ENCODE results near the gene DLL4.

Gene DLL4

DNA sequence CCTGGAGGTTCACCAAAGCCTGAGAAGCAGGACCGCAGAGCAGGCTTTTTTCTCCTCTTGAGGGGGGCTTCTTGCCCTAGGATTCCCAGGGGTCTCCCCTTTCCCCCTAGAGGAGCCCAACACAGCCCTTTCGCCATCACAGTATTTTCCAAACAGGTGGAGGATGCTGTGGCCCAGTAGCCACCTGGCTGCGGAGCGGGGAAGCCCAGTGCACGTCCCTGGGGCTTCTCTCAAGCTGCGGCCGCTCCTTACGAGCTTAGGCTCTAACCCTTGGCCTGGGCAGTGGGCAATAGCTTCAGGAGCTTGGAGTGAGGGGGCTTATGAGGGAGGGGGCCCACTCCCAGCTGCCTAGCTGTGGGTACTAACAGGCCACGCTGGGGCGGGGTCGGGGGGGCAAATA lies 11.6 kb upstream of the DLL4 start:
- Histone ChIP-seq H3K4me2 (ENCODE audit: low read length) (no peak overlapping the region), H3K79me2 (ENCODE audit: control insufficient read depth, low read length) (no peaks in the 10 kb centered on the region), H3K27me3 (ENCODE audit: control insufficient read depth, low read length) (peaks cover 11% of the 10 kb centered on the region; the same call in 1 of the 2 replicates), H3K4me3 (ENCODE audit: low read length) (no peak overlapping the region), H3K36me3 (ENCODE audit: control insufficient read depth, low read length) (no peaks in the 10 kb centered on the region), H3K27ac (ENCODE audit: low read depth, low read length) (no peak overlapping the region), H4K20me1 (ENCODE audit: control insufficient read depth, insufficient read depth, low read depth, low read length) (no peaks in the 10 kb centered on the region), H3K9me2 (replicated peaks; ENCODE audit: control insufficient read depth, low read length) (no peaks in the 10 kb centered on the region), H3F3A (ENCODE audit: control insufficient read depth, insufficient read depth) (no peaks in the 10 kb centered on the region), H3K9me3 (ENCODE audit: control insufficient read depth, insufficient read depth, low read length) (no peaks in the 10 kb centered on the region), H3K4me1 (ENCODE audit: control insufficient read depth, low read length) (no peaks in the 10 kb centered on the region)
- TF ChIP-seq, protein P1, sequence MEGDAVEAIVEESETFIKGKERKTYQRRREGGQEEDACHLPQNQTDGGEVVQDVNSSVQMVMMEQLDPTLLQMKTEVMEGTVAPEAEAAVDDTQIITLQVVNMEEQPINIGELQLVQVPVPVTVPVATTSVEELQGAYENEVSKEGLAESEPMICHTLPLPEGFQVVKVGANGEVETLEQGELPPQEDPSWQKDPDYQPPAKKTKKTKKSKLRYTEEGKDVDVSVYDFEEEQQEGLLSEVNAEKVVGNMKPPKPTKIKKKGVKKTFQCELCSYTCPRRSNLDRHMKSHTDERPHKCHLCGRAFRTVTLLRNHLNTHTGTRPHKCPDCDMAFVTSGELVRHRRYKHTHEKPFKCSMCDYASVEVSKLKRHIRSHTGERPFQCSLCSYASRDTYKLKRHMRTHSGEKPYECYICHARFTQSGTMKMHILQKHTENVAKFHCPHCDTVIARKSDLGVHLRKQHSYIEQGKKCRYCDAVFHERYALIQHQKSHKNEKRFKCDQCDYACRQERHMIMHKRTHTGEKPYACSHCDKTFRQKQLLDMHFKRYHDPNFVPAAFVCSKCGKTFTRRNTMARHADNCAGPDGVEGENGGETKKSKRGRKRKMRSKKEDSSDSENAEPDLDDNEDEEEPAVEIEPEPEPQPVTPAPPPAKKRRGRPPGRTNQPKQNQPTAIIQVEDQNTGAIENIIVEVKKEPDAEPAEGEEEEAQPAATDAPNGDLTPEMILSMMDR (IDR thresholded peaks at IDR 0.05; ENCODE audit: low read depth, low read length, poor library complexity, severe bottlenecking) = no peak
- TF ChIP-seq EZH2phosphoT487 (IDR thresholded peaks at IDR 0.05; ENCODE audit: borderline replicate concordance, low read length) = no peak

DNA sequence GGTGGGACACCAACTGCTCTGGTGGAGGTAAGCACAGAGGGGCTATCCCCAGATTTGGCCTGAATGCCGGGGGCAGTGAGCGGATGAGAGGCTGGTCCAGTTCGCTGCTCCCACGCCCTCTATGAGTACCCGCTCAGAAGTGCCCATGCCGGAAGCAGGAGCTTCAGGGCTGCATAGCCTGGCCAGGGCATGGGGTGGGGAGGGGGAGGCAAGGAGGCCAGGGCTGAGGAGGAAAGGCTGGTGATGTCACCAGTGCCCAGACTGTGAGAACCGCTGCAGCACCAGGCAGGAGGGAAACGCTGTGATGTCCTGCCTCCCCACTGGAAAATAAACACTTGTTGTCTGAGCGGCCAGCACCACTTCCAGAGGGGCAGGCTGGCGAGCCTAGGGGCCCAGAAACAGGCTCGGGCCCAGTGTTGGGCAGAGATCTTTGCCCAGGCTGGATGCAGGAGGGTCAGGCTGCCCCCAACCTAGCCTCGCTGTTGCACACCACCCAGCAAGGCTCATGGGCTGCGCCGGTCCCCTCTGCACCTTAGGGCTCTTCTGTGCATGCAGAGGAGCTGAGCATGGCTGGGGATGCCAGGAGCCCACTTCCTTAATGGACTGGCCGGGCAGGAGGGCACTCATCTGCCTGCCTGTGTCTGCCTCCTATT lies 10.9 kb upstream of the DLL4 start:
- no peak overlapping the region for H3K27ac ChIP-seq (ENCODE audit: low read depth, low read length)
- H3K9me3 ChIP-seq (ENCODE audit: control insufficient read depth, insufficient read depth, low read length) = no peaks in the 10 kb centered on the region
- H3K79me2 ChIP-seq (ENCODE audit: control insufficient read depth, low read length) = no peaks in the 10 kb centered on the region
- no peak for TF ChIP-seq EZH2phosphoT487 (IDR thresholded peaks at IDR 0.05; ENCODE audit: borderline replicate concordance, low read length)
- H3K4me1 ChIP-seq (ENCODE audit: control insufficient read depth, low read length) = no peaks in the 10 kb centered on the region
- H3K4me2 ChIP-seq (ENCODE audit: low read length) = no peak overlapping the region
- no peaks in the 10 kb centered on the region for H3K36me3 ChIP-seq (ENCODE audit: control insufficient read depth, low read length)
- no peaks in the 10 kb centered on the region for H3K9me2 ChIP-seq (replicated peaks; ENCODE audit: control insufficient read depth, low read length)
- no peaks in the 10 kb centered on the region for H3F3A ChIP-seq (ENCODE audit: control insufficient read depth, insufficient read depth)
- H4K20me1 ChIP-seq (ENCODE audit: control insufficient read depth, insufficient read depth, low read depth, low read length) = no peaks in the 10 kb centered on the region
- peaks cover 14% of the 10 kb centered on the region; the same call in 1 of the 2 replicates for H3K27me3 ChIP-seq (ENCODE audit: control insufficient read depth, low read length)
- H3K4me3 ChIP-seq (ENCODE audit: low read length) = no peak overlapping the region

DNA sequence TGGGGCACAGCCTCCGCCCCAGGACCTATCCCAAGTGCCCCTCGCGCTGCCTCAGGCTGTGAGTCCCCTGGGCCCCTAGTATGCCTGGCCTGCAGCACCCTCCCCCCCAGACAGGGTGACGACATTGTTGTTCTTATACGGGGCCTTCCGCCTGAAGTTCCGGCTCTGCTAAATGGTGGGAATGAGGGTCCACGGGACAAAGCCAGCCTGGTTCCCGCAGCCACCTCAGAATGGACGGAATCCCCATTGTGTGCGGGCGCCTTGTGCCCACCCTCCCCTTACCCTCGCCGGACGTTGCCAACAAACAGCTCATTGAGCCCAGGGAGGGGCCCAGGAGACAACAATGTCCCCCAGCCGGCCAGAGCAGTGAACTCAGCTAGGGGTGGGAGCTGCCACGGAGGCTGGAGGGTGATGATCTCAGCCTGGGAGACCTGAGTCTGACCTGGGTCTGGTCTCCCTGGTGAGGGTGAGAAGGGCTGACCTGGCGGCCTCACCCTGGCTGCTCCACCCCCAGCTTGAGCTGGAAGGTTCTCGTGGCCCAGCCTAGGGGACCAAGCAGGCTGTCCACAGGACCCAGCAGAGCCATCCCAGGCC lies 10.2 kb upstream of the DLL4 start:
- H3F3A ChIP-seq (ENCODE audit: control insufficient read depth, insufficient read depth) = no peaks in the 10 kb centered on the region
- no peaks in the 10 kb centered on the region for H3K79me2 ChIP-seq (ENCODE audit: control insufficient read depth, low read length)
- H3K4me3 ChIP-seq (ENCODE audit: low read length) = no peak overlapping the region
- no peaks in the 10 kb centered on the region for H3K36me3 ChIP-seq (ENCODE audit: control insufficient read depth, low read length)
- no peaks in the 10 kb centered on the region for H3K9me2 ChIP-seq (replicated peaks; ENCODE audit: control insufficient read depth, low read length)
- no peaks in the 10 kb centered on the region for H3K9me3 ChIP-seq (ENCODE audit: control insufficient read depth, insufficient read depth, low read length)
- no peak overlapping the region for H3K4me2 ChIP-seq (ENCODE audit: low read length)
- TF ChIP-seq, protein P1 (IDR thresholded peaks at IDR 0.05; ENCODE audit: low read depth, low read length, poor library complexity, severe bottlenecking) = no peak
- no peak for TF ChIP-seq EZH2phosphoT487 (IDR thresholded peaks at IDR 0.05; ENCODE audit: borderline replicate concordance, low read length)
- H3K27me3 ChIP-seq (ENCODE audit: control insufficient read depth, low read length) = peaks cover 20% of the 10 kb centered on the region
- H3K4me1 ChIP-seq (ENCODE audit: control insufficient read depth, low read length) = no peaks in the 10 kb centered on the region
- H4K20me1 ChIP-seq (ENCODE audit: control insufficient read depth, insufficient read depth, low read depth, low read length) = no peaks in the 10 kb centered on the region
- H3K27ac ChIP-seq (ENCODE audit: low read depth, low read length) = no peak overlapping the region

DNA sequence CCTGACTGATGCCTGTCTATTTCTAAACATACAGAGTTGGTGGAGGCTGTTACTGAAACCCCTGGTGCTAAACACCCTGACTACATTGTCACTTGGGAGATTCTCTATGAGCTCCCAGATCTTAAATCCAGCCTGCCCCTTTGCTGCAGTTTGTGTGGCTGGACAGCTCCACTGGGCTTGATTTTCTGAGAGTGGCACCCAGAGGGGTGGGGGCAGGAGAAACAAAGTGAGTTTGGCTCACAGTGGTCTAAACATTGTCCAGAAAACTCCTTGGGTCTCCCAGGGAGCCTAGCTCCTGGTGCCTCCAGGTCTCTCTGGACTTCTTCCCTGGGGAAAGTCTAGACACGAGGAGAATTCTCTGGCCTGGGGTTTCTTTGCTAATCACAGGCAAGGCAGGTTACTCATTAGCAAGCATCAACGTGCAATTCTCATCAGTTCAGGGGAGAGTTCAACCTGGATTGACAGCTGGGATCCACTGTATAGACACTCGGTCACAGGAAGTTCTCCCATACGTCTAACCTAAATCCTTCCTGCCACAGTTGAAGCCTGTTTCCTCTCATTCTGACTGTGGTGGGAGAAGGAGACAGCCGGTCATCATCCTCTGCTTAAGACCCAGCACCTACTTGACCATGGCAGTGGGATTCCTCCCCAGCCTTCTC lies 7.1 kb upstream of the DLL4 start:
- H3K9me2 ChIP-seq (replicated peaks; ENCODE audit: control insufficient read depth, low read length) = no peaks in the 10 kb centered on the region
- H3K4me1 ChIP-seq (ENCODE audit: control insufficient read depth, low read length) = peaks cover 14% of the 10 kb centered on the region
- no peaks in the 10 kb centered on the region for H3K36me3 ChIP-seq (ENCODE audit: control insufficient read depth, low read length)
- H3K27me3 ChIP-seq (ENCODE audit: control insufficient read depth, low read length) = peaks cover 42% of the 10 kb centered on the region
- no peak overlapping the region for H3K4me3 ChIP-seq (ENCODE audit: low read length)
- H3K27ac ChIP-seq (ENCODE audit: low read depth, low read length) = no peak overlapping the region
- TF ChIP-seq, protein P1 (IDR thresholded peaks at IDR 0.05; ENCODE audit: low read depth, low read length, poor library complexity, severe bottlenecking) = no peak
- no peak for TF ChIP-seq EZH2phosphoT487 (IDR thresholded peaks at IDR 0.05; ENCODE audit: borderline replicate concordance, low read length)
- H3K4me2 ChIP-seq (ENCODE audit: low read length) = no peak overlapping the region
- no peaks in the 10 kb centered on the region for H3K9me3 ChIP-seq (ENCODE audit: control insufficient read depth, insufficient read depth, low read length)
- H3F3A ChIP-seq (ENCODE audit: control insufficient read depth, insufficient read depth) = no peaks in the 10 kb centered on the region
- H3K79me2 ChIP-seq (ENCODE audit: control insufficient read depth, low read length) = no peaks in the 10 kb centered on the region
- no peaks in the 10 kb centered on the region; the same call in 1 of the 2 replicates for H4K20me1 ChIP-seq (ENCODE audit: control insufficient read depth, insufficient read depth, low read depth, low read length)
